Keratinocyte (primary cell): ENCODE measurements around the gene GABRD. TPM values are rescaled to one million over a fixed set of nuclear protein-coding genes. Genes with fewer than 3 reads are reported as not detected.

Experiments used
- DNase-seq: peaks from one replicate; pipeline ENCODE4 v3.0.0-alpha.2; 2011; ENCODE audit warnings: low read depth, missing footprints, low spot score
- FAIRE-seq: peaks from 2 replicates; lab custom pipeline; 2011; peaks lifted over from hg19 to GRCh38; lab: Jason Lieb, UNC
- H2AFZ ChIP-seq: 2 replicates; pipeline ENCODE4 v1.6.0; 2012; ENCODE audit warnings: low read length, control low read depth, inconsistent platforms; ENCODE audit not compliant: control insufficient read depth
- H3K27ac ChIP-seq: 2 replicates; pipeline ENCODE4 v1.5.1; 2011; ENCODE audit warnings: low read length; ENCODE audit not compliant: control insufficient read depth, insufficient read depth
- H3K27me3 ChIP-seq: 3 replicates; pipeline ENCODE4 v1.6.0; 2011; ENCODE audit warnings: low read length; ENCODE audit not compliant: control insufficient read depth, insufficient read depth; ENCODE audit errors: extremely low read depth
- H3K36me3 ChIP-seq, 2 experiments: 2 replicates in 1 of 2; 3 replicates in 1 of 2; pipeline ENCODE4 v1.5.1; 2011; ENCODE audit warnings: low read length in 2 of 2, mild to moderate bottlenecking in 1 of 2; ENCODE audit not compliant: control insufficient read depth in 2 of 2, insufficient read depth in 2 of 2; ENCODE audit errors: extremely low read depth in 1 of 2
- H3K4me1 ChIP-seq: 3 replicates; pipeline ENCODE4 v1.5.1; 2011; ENCODE audit warnings: low read length; ENCODE audit not compliant: control insufficient read depth, insufficient read depth; ENCODE audit errors: extremely low read depth
- H3K4me2 ChIP-seq: 3 replicates; pipeline ENCODE4 v1.6.0; 2011; ENCODE audit warnings: low read depth, low read length; ENCODE audit not compliant: control insufficient read depth, insufficient read depth; ENCODE audit errors: extremely low read depth
- H3K4me3 ChIP-seq, 3 experiments: fragments of 200-600 bp in 1 of 3; sonication (generic) in 1 of 3; 2 replicates in 2 of 3; 3 replicates in 1 of 3; pipeline ENCODE4 v1.5.1; 2011 to 2016; ENCODE audit warnings: low read length in 3 of 3, mild to moderate bottlenecking in 3 of 3, control low read depth in 2 of 3, inconsistent platforms in 1 of 3, low read depth in 1 of 3, mixed read lengths in 1 of 3, mixed run types in 1 of 3, moderate library complexity in 1 of 3; ENCODE audit not compliant: control insufficient read depth in 2 of 3, insufficient read depth in 2 of 3; ENCODE audit errors: extremely low read depth in 1 of 3
- H3K79me2 ChIP-seq: 2 replicates; pipeline ENCODE4 v1.6.0; 2012; ENCODE audit warnings: low read length; ENCODE audit not compliant: control insufficient read depth, insufficient read depth
- H3K9ac ChIP-seq: 3 replicates; pipeline ENCODE4 v1.6.0; 2011; ENCODE audit warnings: low read length; ENCODE audit not compliant: control insufficient read depth, insufficient read depth; ENCODE audit errors: extremely low read depth
- H3K9me1 ChIP-seq: 3 replicates; pipeline ENCODE4 v1.6.0; 2011; ENCODE audit warnings: low read length; ENCODE audit not compliant: control insufficient read depth, insufficient read depth; ENCODE audit errors: extremely low read depth
- H3K9me3 ChIP-seq: 2 replicates; pipeline ENCODE4 v1.5.1; 2012; ENCODE audit warnings: low read depth, low read length; ENCODE audit not compliant: control insufficient read depth
- H4K20me1 ChIP-seq: 3 replicates; pipeline ENCODE4 v1.6.0; 2011; ENCODE audit warnings: low read length; ENCODE audit not compliant: control insufficient read depth, insufficient read depth; ENCODE audit errors: extremely low read depth
- CTCF ChIP-seq, 3 experiments: IDR thresholded peaks in 1 of 3; conservative IDR thresholded peaks in 1 of 3; optimal IDR thresholded peaks in 1 of 3; 2 replicates in 2 of 3; 3 replicates in 1 of 3; pipeline versions ENCODE3 to v1.5.1; 2011; ENCODE audit warnings: low read length in 3 of 3, mild to moderate bottlenecking in 3 of 3, moderate library complexity in 2 of 3, control low read depth in 1 of 3, inconsistent platforms in 1 of 3; ENCODE audit not compliant: insufficient read depth in 2 of 3; ENCODE audit errors: extremely low read depth in 1 of 3
- EZH2 ChIP-seq: IDR thresholded peaks from one replicate; pipeline ENCODE4 v1.6.1; 2012; ENCODE audit warnings: inconsistent platforms, mild to moderate bottlenecking, low read length, moderate library complexity
- dilution Hi-C: fragments of 300-500 bp; cut with MboI; formaldehyde crosslinking; loops from one replicate; pipeline ENCODE4 v1.7.0; 2020; ENCODE audit warnings: low sequenced_read_pairs; ENCODE audit not compliant: extremely low pct_ligation_motif_present
- polyA plus RNA-seq, 5 experiments: library from polyadenylated mRNA; depleted of rRNA in 3 of 5; stranded (reverse) in 3 of 5; stranded (forward) in 1 of 5; unstranded in 1 of 5; fragments of >200 nt; gene quantifications; 1 replicate in 1 of 5; 2 replicates in 3 of 5; 3 replicates in 1 of 5; pipeline versions ENCODE4 v1.2.1 to v1.2.3, GENCODE V29; 2011 to 2012; ENCODE audit warnings: missing spikeins in 2 of 5, low read depth in 1 of 5, low replicate concordance in 1 of 5

Gene GABRD
- polyA plus RNA-seq, 1 donor (not counting 4 experiments of a cell fraction or from before 2014, with no cell fraction given), result not detected

DNA sequence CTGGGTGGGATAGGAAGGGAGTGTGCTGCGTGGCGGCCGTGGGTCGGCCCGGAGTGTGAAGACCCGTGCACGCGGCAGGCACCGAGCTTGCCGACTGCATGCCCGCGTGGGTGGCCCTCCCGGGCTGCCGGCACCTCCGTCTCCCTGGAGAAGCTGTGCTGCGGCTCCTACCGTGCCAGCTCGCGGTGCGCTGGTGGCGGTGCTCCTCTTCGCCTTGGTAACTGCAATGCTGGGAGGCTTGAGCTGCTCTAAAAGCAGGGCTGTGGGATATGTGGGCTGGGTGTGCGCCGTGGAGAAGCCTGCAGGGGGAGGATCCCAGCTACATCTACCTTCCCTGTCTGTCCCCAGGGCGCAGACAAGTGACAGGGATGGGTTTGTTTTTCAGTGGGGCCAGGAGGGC lies 2.4 kb downstream of the GABRD start:
- peaks cover 68% of the 10 kb centered on the region for H3K27me3 ChIP-seq
- dilution Hi-C loops, result no loop called here
- H3K9ac ChIP-seq, result no peak overlapping the region
- no peaks in the 10 kb centered on the region for H3K4me1 ChIP-seq
- TF ChIP-seq CTCF (optimal IDR thresholded peaks at IDR 0.05 in 1 of 3, IDR thresholded peaks at IDR 0.05 in 1 of 3, conservative IDR thresholded peaks at IDR 0.05 in 1 of 3; ENCODE audit: extremely low read depth in 1 of 3, insufficient read depth in 2 of 3, low read length in 3 of 3) (no peak), EZH2 (no peak)
- H3K9me1 ChIP-seq, result no peaks in the 10 kb centered on the region
- no peak overlapping the region for H3K27ac ChIP-seq
- peaks cover 3% of the 10 kb centered on the region for H4K20me1 ChIP-seq
- no peak overlapping the region for H2AFZ ChIP-seq
- no peaks in the 10 kb centered on the region for H3K79me2 ChIP-seq
- no peaks in the 10 kb centered on the region for H3K36me3 ChIP-seq
- no peak overlapping the region for H3K4me2 ChIP-seq
- no peaks in the 10 kb centered on the region for H3K9me3 ChIP-seq
- DNase-seq (no peak), FAIRE-seq (no peak)
- H3K4me3 ChIP-seq, result no peak overlapping the region

DNA sequence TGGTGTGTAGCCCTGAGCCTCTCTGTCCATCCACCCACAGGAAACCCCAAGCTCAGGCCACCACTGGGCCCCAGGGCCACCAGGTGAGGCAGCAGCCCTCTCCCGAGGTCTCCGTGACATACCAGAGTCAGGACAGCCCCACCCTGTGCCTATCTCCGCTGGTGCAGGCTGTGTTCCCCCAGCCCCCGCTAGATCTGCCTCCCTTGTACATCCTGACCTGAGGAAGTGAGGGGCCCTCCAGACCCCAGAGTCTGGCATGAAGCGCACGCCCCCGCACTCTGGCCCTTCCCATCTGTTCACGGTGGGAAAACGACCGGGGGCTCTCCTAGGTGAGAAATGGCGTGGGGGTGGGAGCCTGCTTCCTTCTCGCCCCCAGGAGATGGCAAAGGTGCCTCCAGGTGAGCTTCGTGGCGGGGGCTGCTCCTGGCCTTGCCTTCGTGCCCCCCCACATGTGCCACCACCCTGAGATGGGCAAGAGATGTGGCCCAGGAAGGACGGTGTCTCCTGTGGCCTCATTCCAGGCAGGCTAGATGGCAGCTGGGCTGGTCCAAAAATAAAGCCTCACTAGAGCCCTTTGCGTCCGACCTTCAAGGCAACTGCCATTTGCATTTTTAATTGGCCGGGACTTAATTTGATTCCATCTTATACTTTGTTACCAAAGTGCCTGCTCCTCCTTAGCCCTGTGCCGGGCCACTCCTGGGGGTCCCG lies 3.1 kb downstream of the GABRD start:
- Histone ChIP-seq H3K9me3 (no peaks in the 10 kb centered on the region), H3K27me3 (peaks cover 63% of the 10 kb centered on the region), H4K20me1 (peaks cover 3% of the 10 kb centered on the region), H3K4me1 (no peaks in the 10 kb centered on the region), H3K4me2 (no peak overlapping the region), H2AFZ (no peak overlapping the region), H3K4me3 (no peak overlapping the region), H3K36me3 (no peaks in the 10 kb centered on the region), H3K27ac (no peak overlapping the region), H3K9ac (no peak overlapping the region), H3K9me1 (no peaks in the 10 kb centered on the region), H3K79me2 (no peaks in the 10 kb centered on the region)
- no peak for DNase-seq
- FAIRE-seq, result no peak
- dilution Hi-C loops, result no loop called here
- TF ChIP-seq EZH2 (no peak), CTCF (optimal IDR thresholded peaks at IDR 0.05 in 1 of 3, IDR thresholded peaks at IDR 0.05 in 1 of 3, conservative IDR thresholded peaks at IDR 0.05 in 1 of 3; ENCODE audit: extremely low read depth in 1 of 3, insufficient read depth in 2 of 3, low read length in 3 of 3) (no peak)
